ENCODE data around the gene CD36. TPM values are rescaled to one million over a fixed set of nuclear protein-coding genes. Genes with fewer than 3 reads are reported as not detected.

CD36 gene
- total and polyA plus RNA-seq, 2 of the 8 experiments (the other 6 are each of a cell fraction or from before 2014, with no cell fraction given): 0.33 to 0.60 TPM

DNA sequence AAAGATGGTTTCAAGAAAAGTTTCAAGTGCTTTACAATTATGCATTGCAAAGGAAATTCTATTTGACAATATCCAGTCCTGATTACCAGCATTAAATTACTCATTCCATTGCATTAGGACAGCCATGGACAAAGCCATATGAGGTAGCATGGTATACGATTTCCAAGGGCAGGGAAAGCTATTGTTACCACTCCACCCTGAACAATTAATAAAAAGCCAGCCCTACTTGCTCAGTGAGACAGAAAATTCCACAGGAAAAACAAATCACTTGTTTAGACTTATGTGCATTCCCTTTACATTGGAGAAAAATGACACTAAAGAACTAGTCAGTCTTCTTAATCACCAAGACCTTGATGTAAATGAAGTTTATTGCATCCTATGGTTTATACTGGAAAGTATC lies 5.6 kb downstream of the CD36 start:
- Histone ChIP-seq H3K23ac (ENCODE audit: insufficient read length) (no peak overlapping the region), H3K4ac (replicated peaks; ENCODE audit: insufficient read length, low read depth, low read length) (no peak overlapping the region), H3K79me1 (ENCODE audit: low read depth, low read length) (no peaks in the 10 kb centered on the region), H3K14ac (ENCODE audit: insufficient read length) (no peak overlapping the region), H2AFZ (ENCODE audit: low read length) (no peak overlapping the region), H2AK5ac (ENCODE audit: low read depth, low read length) (no peak overlapping the region), H3K56ac (replicated peaks; ENCODE audit: insufficient read length, low read depth, low read length) (no peak overlapping the region), H3K36me3 (ENCODE audit: control insufficient read depth in 2 of 4, insufficient read depth in 4 of 4, low read length in 3 of 4) (no peaks in the 10 kb centered on the region), H4K20me1 (replicated peaks in 1 of 2; ENCODE audit: control insufficient read depth in 1 of 2, insufficient read depth in 2 of 2, low read length in 2 of 2) (no peaks in the 10 kb centered on the region), H4K91ac (replicated peaks; ENCODE audit: insufficient read length, low read length) (no peak overlapping the region), H3K4me2 (ENCODE audit: insufficient read depth in 1 of 2, low read depth in 2 of 2, low read length in 2 of 2) (no peak overlapping the region), H3K79me2 (ENCODE audit: control insufficient read depth in 1 of 2, insufficient read depth in 2 of 2, low read length in 2 of 2) (no peaks in the 10 kb centered on the region), H2BK20ac (ENCODE audit: low read length) (no peak overlapping the region), H2BK120ac (replicated peaks; ENCODE audit: low read depth, low read length) (no peak overlapping the region), H3K9ac (replicated peaks in 1 of 4; ENCODE audit: extremely low read depth in 1 of 4, low read depth in 3 of 4, low read length in 3 of 4) (no peak overlapping the region), H2BK15ac (ENCODE audit: low read length) (no peak overlapping the region), H3K18ac (ENCODE audit: extremely low read depth, low read length) (no peak overlapping the region), H3K9me3 (ENCODE audit: insufficient read depth in 2 of 2, low read depth in 1 of 2, low read length in 1 of 2) (no peaks in the 10 kb centered on the region), H3K27me3 (replicated peaks in 1 of 4; ENCODE audit: control insufficient read depth in 3 of 4, extremely low read depth in 1 of 4, insufficient read depth in 3 of 4, low read length in 3 of 4) (no peaks in the 10 kb centered on the region), H4K8ac (ENCODE audit: extremely low read depth, insufficient read depth, low read length) (no peak overlapping the region), H2BK12ac (ENCODE audit: low read depth, low read length) (no peak overlapping the region), H3K4me3 (ENCODE audit: extremely low read depth in 1 of 4, insufficient read depth in 2 of 4, low read depth in 3 of 4, low read length in 4 of 4) (no peak overlapping the region), H2BK5ac (ENCODE audit: low read depth, low read length) (no peak overlapping the region), H3K4me1 (replicated peaks in 1 of 4; ENCODE audit: control insufficient read depth in 3 of 4, insufficient read depth in 4 of 4, low read length in 3 of 4) (no peaks in the 10 kb centered on the region), H3K23me2 (ENCODE audit: low read depth, low read length) (no peaks in the 10 kb centered on the region), H4K5ac (ENCODE audit: insufficient read length, low read depth, low read length) (no peak overlapping the region), H3K27ac (ENCODE audit: low read depth, low read length) (no peak overlapping the region)
- DNase-seq (ENCODE audit: low read depth in 1 of 2, low spot score in 2 of 2) (no peak), FAIRE-seq (no peak)
- no peak for TF ChIP-seq TEAD4 (IDR thresholded peaks at IDR 0.05; ENCODE audit: low read depth, low read length)
- TF ChIP-seq, protein P1, sequence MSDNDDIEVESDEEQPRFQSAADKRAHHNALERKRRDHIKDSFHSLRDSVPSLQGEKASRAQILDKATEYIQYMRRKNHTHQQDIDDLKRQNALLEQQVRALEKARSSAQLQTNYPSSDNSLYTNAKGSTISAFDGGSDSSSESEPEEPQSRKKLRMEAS (IDR thresholded peaks at IDR 0.05): no peak
- ChIA-PET POLR2A (ENCODE audit: partially characterized antibody) (no interaction called here), CTCF (ENCODE audit: partially characterized antibody) (no interaction called here)
- 79% methylated on average over 1 of the region's 1 CpG; no CpG with 5 or more reads in 1 of the 2 experiments for WGBS, 2 experiments (ENCODE audit: extremely low coverage in 1 of 2, insufficient coverage in 1 of 2, insufficient read length in 1 of 2, insufficient replicate concordance in 2 of 2, low coverage in 1 of 2, low lambda C conversion rate in 2 of 2, missing lambda C conversion rate in 1 of 2)

Measured in H1 (cell line).